ENCODE data around the gene NEK1. TPM values are rescaled to one million over a fixed set of nuclear protein-coding genes. Genes with fewer than 3 reads are reported as not detected.

Gene NEK1
- total RNA-seq, 1 experiment from 2014 or later = 5.9 TPM

DNA sequence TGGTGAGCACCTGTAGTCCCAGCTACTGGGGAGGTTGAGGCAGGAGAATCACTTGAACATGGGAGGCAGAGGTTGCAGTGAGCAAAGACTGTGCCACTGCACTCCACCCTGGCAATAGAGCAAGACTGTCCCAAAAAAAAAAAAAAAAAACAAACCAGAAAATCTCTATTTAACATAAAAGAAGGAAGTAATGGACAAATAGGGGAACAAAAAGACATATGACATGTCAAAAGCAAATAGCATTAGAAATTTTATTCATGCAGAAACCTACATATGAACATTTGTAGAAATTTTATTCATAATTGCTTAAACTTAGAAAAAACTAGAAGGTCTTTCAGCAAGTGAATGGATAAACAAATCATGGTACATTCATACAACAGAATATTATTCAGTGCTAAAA, 244.6 kb downstream of the NEK1 start:
- no peak for DNase-seq (ENCODE audit: low read depth)

DNA sequence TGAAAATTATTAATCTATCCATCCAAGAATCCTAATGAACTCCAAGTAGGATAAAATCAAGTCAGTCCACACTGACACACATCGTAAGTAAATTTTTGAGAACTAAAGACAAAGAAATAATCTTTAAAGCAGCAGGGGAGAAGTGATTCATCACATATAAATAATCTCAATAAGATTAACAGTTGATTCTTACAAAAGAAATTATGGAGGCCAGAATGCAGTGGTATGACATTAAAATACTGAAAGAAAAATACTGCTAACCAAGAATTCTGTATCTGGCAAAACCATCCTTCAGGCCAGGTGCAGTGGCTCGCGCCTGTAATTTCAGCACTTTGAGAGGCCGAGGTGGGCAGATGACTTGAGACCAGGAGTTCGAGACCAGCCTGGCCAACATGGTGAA, 245.6 kb downstream of the NEK1 start:
- DNase-seq (ENCODE audit: low read depth) = no peak

DNA sequence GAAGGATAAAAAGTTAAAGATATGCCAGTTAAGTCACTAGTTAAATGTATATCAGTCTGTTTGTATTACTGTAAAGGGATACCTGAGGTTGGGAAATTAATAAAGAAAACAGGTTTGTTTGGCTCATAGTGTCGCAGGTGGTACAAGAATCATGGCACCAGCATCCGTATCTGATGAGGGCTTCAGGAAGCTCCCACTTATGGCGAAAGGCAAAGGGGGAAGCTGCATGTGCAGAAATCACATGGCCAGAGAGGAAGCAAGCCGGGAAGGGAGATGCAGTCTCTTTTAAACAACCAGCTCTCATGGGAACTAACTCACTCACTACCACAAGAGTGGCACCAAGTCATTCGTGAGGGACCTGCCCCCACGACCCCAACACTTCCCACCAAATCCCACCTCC, 249.8 kb downstream of the NEK1 start:
- DNase-seq (ENCODE audit: low read depth) = no peak

DNA sequence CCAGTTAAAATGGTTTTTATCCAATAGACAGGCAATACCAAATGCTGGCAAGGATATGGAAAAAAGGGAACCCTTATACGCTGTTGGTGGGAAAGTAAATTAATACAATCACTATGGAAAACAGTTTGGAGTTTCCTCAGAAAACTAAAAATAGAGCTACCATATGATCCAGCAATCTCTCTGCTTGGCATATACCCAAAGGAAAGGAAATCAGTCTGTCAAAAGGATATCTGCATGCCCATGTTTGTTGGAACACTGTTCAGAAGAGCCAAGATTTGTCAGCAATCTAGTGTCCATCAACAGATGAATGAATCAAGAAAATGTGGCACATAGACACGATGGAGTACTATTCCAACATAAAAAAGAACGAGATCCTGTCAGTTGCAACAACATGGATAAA, 250.6 kb downstream of the NEK1 start:
- no peak for DNase-seq (ENCODE audit: low read depth)

DNA sequence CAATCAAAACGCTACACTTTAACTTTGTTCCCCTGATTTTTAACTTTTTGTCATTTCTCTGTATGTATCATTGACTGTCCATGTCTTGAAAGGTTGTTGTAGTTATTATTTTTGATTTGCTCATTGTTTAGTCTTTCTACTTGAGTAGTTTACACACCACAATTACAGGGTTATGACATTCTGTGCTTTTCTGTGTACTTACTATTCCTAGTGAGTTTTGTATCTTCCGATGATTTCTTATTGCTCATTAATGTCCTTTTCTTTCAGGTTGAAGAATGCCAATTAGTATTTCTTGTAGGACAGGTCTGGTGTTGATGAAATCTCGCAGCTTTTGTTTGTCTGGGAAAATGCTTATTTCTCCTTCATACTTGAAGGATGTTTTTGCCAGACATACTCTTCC, 252.4 kb downstream of the NEK1 start:
- DNase-seq (ENCODE audit: low read depth) = no peak

DNA sequence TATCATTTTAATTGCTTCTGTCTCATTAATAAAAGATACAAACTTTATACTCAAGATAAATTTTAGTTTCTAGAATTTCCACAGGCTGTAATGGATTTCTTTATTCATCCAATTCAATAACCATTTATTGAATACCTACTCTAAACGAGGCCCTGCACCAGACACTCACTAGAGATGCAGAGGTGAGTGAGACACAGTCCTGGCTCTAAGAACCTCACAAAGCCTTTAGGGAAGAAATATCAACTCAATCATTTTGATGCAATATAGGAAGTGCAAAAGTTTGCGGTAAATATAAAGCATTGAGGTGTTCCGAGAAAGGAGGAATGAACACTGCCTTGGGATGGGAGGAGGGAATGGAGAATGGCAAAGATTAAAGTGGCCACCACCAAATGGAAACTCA, 260.0 kb downstream of the NEK1 start:
- no peak for DNase-seq (ENCODE audit: low read depth)

DNA sequence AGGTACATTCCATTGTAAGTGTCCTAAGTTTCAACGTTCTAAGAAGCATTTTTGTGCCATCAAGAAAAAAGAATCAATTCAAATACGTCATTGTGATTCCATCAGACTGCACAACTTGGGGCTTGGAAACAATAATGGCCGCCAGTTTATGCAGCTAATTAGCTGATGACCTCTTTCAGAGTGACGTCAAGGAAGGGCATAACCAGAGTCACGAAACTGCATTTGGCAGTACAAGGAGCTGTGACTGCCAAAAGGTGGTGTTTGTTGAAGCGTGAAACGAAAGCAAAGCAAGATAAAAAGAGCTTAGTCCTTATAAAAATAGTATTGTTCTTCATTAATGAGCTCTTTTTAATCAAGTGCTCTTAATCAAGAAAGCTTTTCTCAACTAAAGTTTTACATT, 260.5 kb downstream of the NEK1 start:
- DNase-seq (ENCODE audit: low read depth) = no peak

DNA sequence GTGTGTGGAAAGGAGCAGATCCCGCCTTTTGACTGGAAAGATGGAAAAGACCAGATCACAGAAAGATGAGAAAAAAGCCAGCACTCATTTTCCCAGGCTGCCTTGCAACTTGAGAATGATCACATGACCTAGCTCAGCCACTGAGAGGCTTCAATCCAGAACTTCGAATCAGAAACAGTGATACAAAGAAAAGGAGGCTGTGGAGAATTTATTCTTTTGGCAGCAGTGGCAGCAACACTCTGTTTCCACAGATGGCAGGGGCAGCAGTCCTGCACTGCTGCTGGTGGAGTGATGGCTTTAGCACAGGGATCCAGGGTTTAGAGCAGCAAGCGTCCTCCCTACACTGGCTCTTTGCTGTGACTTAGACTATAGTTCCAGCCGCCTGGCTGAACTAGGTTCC, 263.8 kb downstream of the NEK1 start:
- DNase-seq (ENCODE audit: low read depth) = no peak

DNA sequence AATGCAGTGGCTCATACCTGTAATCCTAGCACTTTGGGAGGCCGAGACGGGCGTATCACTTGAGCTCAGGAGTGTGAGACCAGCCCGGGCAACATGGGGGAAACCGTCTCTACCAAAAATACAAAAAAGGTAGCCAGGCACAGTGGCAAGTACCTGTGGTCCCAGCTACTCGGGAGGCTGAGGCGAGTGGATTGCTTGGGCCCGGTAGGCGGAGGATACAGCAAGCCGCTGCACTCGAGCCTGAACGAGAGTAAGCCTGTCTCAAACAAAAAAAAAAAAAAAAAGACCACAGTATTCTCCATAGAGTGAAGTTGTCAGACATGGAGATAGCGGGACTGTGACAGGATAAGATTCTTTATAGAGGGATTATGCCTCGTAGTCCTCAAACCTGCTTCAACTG, 265.5 kb downstream of the NEK1 start:
- DNase-seq (ENCODE audit: low read depth) = no peak

DNA sequence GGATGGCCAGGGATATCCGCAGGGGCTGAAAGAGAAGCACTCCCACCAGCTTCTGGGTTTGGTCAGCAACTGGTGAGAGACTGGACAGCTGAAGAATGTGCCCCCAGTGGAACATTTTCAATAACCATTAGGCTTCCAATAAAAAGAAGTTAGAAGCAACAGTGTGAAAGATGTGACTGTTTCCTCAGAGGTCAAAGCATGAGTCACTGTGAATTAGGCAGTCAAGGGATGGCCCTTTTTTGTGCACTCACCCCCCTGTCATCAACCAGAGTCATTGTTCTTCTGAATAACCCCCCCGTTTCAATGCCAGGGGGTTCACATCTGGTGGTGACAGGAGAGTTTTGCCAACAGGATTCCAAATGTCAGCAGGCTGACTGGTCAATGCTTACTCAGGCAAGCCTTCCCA, 267.1 kb downstream of the NEK1 start:
- DNase-seq (ENCODE audit: low read depth) = peak; percentile 91

Other genes starting within 250 kb of the NEK1 start
- 17.1 and 21.7 TPM in 2 replicates for gene CLCN3, start 8.0 kb upstream of the NEK1 start, total RNA-seq (2014; rRNA removed; shearing (Covaris generic))
- 38.1 and 53.2 TPM in 2 replicates for gene HPF1, start 145.4 kb upstream of the NEK1 start, total RNA-seq (2014; rRNA removed; shearing (Covaris generic))

All from RPMI7951 (cell line).